Adrenal gland (tissue), 12 donors: ENCODE data around the gene GPRIN3. TPM values are rescaled to one million over a fixed set of nuclear protein-coding genes. Genes with fewer than 3 reads are reported as not detected.
A peak's percentile ranks its signal among the peaks of the same experiment; 100 is the strongest.
"Not testable (repeated sequence)": the region's sequence is repeated elsewhere in the genome, so short reads cannot be mapped to it uniquely, and the experiment has no call there.

Experiments used
- DNase-seq, 7 donors: peaks; one replicate each; pipeline ENCODE4 v3.0.0-alpha.2; 2019 to 2020
- H3K27ac ChIP-seq, 5 donors: fragments of 200-600 bp; sonication (generic) in 4 of 5; 1 replicate in 3 of 5; 2 replicates in 2 of 5; pipeline versions ENCODE4 v1.5.1 to v1.8.0; 2016 to 2020; ENCODE audit warnings: mild to moderate bottlenecking in 1 of 5
- H3K27me3 ChIP-seq: fragments of 200-600 bp; 2 replicates; pipeline ENCODE4 v1.8.0; 2021
- H3K36me3 ChIP-seq, 2 donors: fragments of 200-600 bp; replicated peaks in 1 of 2; 1 replicate in 1 of 2; 2 replicates in 1 of 2; pipeline versions ENCODE4 v1.5.1 to v1.8.0; 2018 to 2022
- H3K4me1 ChIP-seq, 2 donors: fragments of 200-600 bp; replicated peaks in 1 of 2; 1 replicate in 1 of 2; 2 replicates in 1 of 2; pipeline versions ENCODE4 v1.5.1 to v1.8.0; 2018 to 2021
- H3K4me3 ChIP-seq, 4 donors: fragments of 200-600 bp; sonication (generic) in 3 of 4; one replicate each; pipeline ENCODE4 v1.5.1; 2016 to 2018
- H3K9me3 ChIP-seq, 3 donors: fragments of 200-600 bp; sonication (generic) in 1 of 3; replicated peaks in 1 of 3; 1 replicate in 2 of 3; 2 replicates in 1 of 3; pipeline versions ENCODE4 v1.5.1 to v1.8.0; 2016 to 2021
- POLR2A ChIP-seq, 2 donors: fragments of 450-650 bp; IDR thresholded peaks; one replicate each; pipeline ENCODE4 v1.6.1; 2017; ENCODE audit warnings: antibody characterized with exemption in 2 of 2, mild to moderate bottlenecking in 2 of 2, moderate library complexity in 1 of 2
- WGBS, 4 donors: extraction: QIAGEN DNeasy Blood & Tissue Kit in 2 of 4; methylation state at CpG; one replicate each; pipeline versions ENCODE4 v1.1.5 to v1.1.7; 2013 to 2017; 5-methylcytosine and 5-hydroxymethylcytosine counted together
- intact Hi-C, 2 donors: fragments of 100-400 bp; cut with DNase I; formaldehyde crosslinking; loops; one replicate each; pipeline versions ENCODE4 v1.14.1 to v1.15.0; 2022 to 2023
- polyA plus RNA-seq, 3 donors: library from polyadenylated mRNA; stranded (reverse); fragments of 200-250 nt in 2 of 3; fragments of 350-450 nt in 1 of 3; fragmentation: Illumina TruSeq in 1 of 3; extraction: RNeasy Lipid Tissue Mini Kit (QIAGEN cat#74804) in 1 of 3; gene quantifications; one replicate each; pipeline ENCODE4 v1.2.3, GENCODE V29; 2013 to 2014
- total RNA-seq, 9 donors: library from RNA; depleted of rRNA in 4 of 9; stranded (reverse); fragments of >200 nt in 4 of 9; fragments of 120-200 nt in 1 of 9; fragmentation: NEBNext Ultra II Directional in 1 of 9; extraction: Animal tissue kit (Norgen Biotek cat#: 25700) in 1 of 9; gene quantifications; one replicate each; pipeline versions ENCODE4 v1.1.0 to v1.2.4, GENCODE V29; 2013 to 2023
- TF ChIP-seq, protein P1 (sequence below), 6 experiments: fragments of 450-650 bp in 4 of 6; fragments of 200-600 bp in 2 of 6; sonication (generic) in 1 of 6; IDR thresholded peaks; 1 replicate in 5 of 6; 2 replicates in 1 of 6; pipeline versions ENCODE4 v1.5.1 to v1.8.0; 2016 to 2021; ENCODE audit warnings: antibody characterized with exemption in 6 of 6, mild to moderate bottlenecking in 2 of 6, moderate library complexity in 1 of 6
- donor health status: healthy with polysubstance abuse.
- donor health status: Bipolar disorder and iron deficiency.
- donor health status: DM: yes; HTN: yes; CAD: no.
- donor health status: DM: no; HTN: no; CAD: no.
- donor health status: DM: no; HTN: no; CAD: no.
- donor health status: DM: yes; HTN: yes; CAD: no.

The GPRIN3 gene
- total and polyA plus RNA-seq, 12 donors = 0.47 to 4.6 (median 2.2) TPM

DNA sequence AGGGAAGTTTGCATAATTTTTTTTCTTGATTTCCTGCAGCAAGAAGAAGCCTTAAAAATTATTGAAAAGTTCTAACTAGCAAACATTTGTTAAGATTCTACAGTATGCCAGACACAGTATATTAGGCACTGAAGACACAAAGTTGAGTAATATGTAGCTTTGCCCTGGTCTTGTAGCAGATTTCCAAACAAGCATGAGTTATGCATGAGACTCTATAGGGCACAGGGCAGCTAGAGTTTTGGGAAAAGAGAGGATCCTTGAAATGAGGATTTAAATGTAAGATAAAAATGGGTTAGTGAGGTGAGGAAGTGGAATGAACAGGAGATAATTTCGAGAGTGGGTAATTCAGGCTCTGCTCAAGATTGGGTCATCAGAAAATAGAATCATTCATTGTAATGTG lies 8.6 kb upstream of the GPRIN3 start:
- H3K9me3 ChIP-seq = no peaks in the 10 kb centered on the region
- peak overlapping the region in 1 of 5 donors; percentile 33 for H3K27ac ChIP-seq
- no peak for DNase-seq
- H3K27me3 ChIP-seq = no peaks in the 10 kb centered on the region
- no peak overlapping the region for H3K4me3 ChIP-seq
- H3K36me3 ChIP-seq = no peaks in the 10 kb centered on the region
- intact Hi-C loops = no loop called here
- TF ChIP-seq, protein P1, sequence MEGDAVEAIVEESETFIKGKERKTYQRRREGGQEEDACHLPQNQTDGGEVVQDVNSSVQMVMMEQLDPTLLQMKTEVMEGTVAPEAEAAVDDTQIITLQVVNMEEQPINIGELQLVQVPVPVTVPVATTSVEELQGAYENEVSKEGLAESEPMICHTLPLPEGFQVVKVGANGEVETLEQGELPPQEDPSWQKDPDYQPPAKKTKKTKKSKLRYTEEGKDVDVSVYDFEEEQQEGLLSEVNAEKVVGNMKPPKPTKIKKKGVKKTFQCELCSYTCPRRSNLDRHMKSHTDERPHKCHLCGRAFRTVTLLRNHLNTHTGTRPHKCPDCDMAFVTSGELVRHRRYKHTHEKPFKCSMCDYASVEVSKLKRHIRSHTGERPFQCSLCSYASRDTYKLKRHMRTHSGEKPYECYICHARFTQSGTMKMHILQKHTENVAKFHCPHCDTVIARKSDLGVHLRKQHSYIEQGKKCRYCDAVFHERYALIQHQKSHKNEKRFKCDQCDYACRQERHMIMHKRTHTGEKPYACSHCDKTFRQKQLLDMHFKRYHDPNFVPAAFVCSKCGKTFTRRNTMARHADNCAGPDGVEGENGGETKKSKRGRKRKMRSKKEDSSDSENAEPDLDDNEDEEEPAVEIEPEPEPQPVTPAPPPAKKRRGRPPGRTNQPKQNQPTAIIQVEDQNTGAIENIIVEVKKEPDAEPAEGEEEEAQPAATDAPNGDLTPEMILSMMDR (IDR thresholded peaks at IDR 0.05) = no peak
- no peak for TF ChIP-seq POLR2A (IDR thresholded peaks at IDR 0.05)
- peaks cover 0 to 8% of the 10 kb centered on the region in 2 donors for H3K4me1 ChIP-seq
- 65 to 83% (median 72%) methylated on average over 1 of the region's 1 CpG for WGBS, 4 donors

DNA sequence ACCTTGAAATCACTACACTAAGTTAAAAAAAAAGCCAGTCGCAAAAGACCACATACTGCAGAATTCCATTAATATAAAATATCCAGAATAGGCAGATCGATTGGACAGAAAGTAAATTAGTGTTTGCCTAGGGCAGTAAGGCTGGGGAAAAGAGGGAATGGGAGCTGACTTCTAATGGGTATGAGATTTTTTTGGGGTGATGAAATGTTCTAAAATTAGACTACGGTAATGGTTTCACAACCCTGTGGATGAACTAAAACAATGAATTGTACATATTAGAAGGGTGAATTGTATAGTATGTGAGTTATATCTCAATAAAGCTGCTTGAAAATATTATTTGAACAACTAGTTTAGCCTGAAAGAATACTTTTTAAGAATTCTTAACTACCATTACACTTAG lies 6.7 kb upstream of the GPRIN3 start:
- Histone ChIP-seq H3K4me1 (peaks cover 0 to 8% of the 10 kb centered on the region in 2 donors), H3K9me3 (no peaks in the 10 kb centered on the region), H3K27me3 (no peaks in the 10 kb centered on the region), H3K4me3 (no peak overlapping the region), H3K36me3 (no peaks in the 10 kb centered on the region), H3K27ac (no peak overlapping the region)
- no peak for DNase-seq
- intact Hi-C loops = no loop called here
- TF ChIP-seq, protein P1 (IDR thresholded peaks at IDR 0.05) = no peak
- no peak for TF ChIP-seq POLR2A (IDR thresholded peaks at IDR 0.05)
- 77 to 89% (median 86%) methylated on average over 3 of the region's 3 CpGs for WGBS, 4 donors

DNA sequence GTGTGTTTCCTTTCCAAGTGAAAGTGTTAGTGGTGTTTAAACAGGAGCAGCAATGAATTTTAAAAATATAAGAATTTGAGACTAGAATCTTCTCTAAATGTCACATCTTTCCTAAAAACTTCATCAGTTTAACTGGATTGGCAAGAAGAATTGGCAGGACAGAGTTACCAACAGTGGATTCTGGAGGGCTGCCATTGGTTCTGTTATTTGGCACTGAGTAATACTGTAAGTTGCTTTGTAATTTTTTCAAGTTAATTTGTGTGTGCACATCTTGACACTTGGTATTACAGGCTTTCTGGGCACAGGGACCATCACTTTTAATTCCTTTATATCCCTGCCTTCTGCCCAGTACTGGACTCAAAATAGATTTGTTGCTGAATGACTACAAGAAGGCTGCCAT lies 4.5 kb upstream of the GPRIN3 start:
- Histone ChIP-seq H3K9me3 (no peaks in the 10 kb centered on the region), H3K27me3 (no peaks in the 10 kb centered on the region), H3K4me3 (no peak overlapping the region), H3K27ac (no peak overlapping the region), H3K36me3 (no peaks in the 10 kb centered on the region), H3K4me1 (peaks cover 0 to 14% of the 10 kb centered on the region in 2 donors)
- intact Hi-C loops = no loop called here
- no peak for DNase-seq
- TF ChIP-seq, protein P1 (IDR thresholded peaks at IDR 0.05) = no peak
- no peak for TF ChIP-seq POLR2A (IDR thresholded peaks at IDR 0.05)

DNA sequence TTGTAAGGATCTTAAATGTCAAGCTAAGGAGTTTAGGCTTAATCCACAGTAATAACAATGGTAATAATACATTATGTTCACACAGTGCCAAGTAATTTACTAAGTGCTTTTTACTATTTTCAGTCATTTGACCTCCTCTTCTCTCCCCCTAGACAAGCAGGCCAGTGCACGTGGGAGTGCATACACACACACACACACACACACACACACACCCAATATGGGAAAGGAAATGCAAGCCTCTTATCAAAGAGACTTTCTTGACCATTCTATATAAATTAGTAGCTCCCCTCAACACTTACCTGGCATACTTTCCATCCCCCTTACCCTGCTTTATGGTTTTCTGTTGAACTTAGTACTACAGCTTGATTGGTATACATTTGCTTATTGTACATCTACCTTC lies 3.8 kb upstream of the GPRIN3 start:
- no peak overlapping the region for H3K27ac ChIP-seq
- no peak overlapping the region for H3K4me3 ChIP-seq
- no peaks in the 10 kb centered on the region for H3K36me3 ChIP-seq
- DNase-seq = no peak
- WGBS, 4 donors = 48 to 76% (median 57%) methylated on average over 1 of the region's 1 CpG
- TF ChIP-seq, protein P1 (IDR thresholded peaks at IDR 0.05) = no peak
- no peak for TF ChIP-seq POLR2A (IDR thresholded peaks at IDR 0.05)
- H3K9me3 ChIP-seq = no peaks in the 10 kb centered on the region
- intact Hi-C loops = no loop called here
- H3K4me1 ChIP-seq = peaks cover 0 to 11% of the 10 kb centered on the region in 2 donors
- H3K27me3 ChIP-seq = no peaks in the 10 kb centered on the region

DNA sequence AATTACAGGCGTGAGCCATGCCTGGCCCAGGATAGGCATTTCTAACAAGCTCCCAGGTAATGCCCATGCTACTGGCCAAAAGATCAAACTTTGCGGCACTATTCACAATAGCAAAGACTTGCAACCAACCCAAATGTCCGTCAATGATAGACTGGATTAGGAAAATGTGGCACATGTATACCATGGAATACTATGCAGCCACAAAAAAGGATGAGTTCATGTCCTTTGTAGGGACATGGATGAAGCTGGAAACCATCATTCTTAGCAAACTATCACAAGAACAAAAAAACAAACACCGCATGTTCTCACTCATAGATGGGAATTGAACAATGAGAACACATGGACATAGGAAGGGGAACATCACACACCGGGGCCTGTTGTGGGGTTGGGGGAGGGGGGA lies 1.6 kb upstream of the GPRIN3 start:
- DNase-seq, H3K27ac ChIP-seq, H3K36me3 ChIP-seq, H3K27me3 ChIP-seq, H3K4me3 ChIP-seq, H3K9me3 ChIP-seq, intact Hi-C loops, H3K4me1 ChIP-seq: not testable (repeated sequence)
- 94 to 98% (median 96%) methylated on average over 5 of the region's 5 CpGs for WGBS, 4 donors
